DMS53 treated with DMSO at 0.1 percent for 48 hours (cell line): ENCODE data around the gene ATXN2L.

Experiments used
- DNase-seq: peaks from one replicate; lab custom pipeline; 2025; ENCODE audit not compliant: unreplicated experiment; lab: John Stamatoyannopoulos, UW

ATXN2L gene

DNA sequence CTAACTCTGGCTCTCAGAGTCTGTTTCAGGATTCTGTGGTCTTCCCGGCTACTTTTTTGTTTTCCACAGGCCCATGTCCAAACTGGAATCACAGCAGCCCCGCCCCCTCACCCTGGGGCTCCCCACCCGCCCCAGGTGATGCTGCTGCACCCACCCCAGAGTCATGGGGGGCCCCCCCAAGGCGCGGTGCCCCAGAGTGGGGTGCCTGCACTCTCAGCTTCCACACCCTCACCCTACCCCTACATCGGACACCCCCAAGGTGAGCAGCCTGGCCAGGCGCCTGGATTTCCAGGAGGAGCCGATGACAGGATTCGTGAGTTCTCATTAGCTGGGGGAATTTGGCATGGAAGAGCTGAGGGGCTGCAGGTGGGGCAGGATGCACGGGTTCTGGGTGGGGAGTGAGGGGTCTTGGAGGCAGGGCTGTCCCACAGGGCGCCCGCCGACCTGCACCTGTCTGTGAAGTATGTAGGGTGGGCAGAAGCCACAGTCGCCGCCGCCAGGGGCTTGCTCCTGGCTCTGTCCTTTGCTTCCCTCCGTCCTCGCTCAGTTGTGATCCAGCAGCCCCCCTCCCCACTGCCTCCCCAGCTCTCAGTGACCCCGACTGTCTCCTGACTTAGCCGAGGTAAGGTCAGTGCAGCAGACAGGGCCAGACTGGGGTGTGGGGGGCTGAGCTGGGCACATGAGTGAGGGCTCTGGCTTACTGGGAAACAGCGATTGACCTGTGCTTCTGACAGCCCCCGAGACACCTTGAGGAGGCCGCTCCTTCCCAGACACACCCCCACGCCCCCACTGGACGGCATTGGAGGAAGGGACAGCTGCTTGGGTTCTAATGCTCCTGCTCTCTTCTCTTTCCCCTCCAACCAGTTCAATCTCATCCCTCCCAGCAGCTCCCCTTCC is 13.3 kb downstream of the ATXN2L start:
- DNase-seq, result no peak

DNA sequence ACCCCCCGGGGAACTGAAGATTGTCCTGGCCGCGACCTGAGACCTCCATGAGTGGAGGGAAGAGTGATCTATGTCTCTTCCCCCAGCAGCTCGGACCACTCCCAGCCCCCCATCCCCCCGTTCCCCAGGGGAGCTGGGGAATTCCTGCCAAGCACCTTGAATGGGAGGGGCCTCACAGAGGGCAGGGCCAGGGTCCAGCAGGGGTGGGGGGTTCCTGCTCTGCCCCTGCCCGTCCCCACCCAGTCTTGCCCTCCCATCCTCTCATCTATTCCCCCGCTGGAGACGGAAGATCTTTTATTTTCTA is 13.9 kb downstream of the ATXN2L start:
- no peak for DNase-seq

DNA sequence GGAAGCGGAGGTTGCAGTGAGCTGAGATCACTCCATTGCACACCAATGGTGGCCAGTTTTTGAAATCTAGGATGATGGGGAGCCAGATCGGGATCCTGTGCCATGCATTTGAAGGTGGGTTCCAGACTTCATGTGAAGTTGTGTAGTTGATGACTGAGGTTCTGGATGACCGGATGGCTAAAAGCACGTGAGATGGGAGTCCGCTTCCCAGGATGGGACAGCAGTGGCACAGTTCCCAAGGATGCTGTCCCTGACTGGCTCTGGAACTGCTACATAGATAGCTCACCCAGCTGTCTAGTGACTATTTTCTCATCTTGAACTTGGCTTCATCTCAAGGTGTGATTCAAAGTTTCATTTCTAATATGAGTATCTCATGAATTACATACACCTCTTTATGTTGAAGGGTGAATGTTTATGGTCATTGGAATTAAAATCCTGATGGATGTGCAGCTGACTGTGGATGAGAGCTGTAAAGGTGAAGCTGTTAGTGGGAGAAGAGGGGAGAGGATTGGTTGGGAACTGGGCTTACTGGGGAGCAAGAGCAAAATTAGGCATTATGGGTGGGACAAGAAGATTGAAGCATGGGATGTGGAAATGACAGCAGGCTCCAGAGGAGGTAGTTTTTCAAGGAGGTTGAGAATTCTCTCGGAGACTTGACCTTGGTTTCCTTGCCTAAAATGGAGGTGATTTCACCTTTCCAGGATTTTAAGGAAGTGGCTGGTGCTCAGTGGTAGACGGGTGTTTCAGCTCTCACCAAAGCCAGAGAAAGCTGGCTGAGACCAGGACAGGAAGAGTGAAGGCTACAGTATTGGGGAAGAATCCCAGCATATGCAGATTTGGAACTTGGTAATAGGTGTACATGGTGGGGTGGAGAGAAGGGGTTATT is 15.1 kb downstream of the ATXN2L start:
- no peak for DNase-seq

DNA sequence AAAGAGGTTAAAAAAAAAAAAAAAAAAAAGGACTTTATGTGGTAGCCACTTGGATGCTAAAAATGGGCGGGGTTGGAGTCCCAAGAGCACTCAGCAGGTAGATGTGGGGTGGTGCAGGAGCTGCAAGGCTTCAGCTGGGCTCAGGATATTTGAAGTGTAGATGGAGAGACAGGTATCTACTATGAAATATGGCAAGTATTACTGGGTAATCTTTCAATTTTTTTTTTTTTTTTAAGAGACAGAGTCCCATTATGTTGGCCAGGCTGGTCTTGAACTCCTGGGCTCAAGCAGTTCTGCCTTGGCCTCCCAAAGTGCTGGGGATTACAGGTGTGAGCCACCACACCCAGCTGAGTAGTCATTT is 15.7 kb downstream of the ATXN2L start:
- DNase-seq, result no peak

DNA sequence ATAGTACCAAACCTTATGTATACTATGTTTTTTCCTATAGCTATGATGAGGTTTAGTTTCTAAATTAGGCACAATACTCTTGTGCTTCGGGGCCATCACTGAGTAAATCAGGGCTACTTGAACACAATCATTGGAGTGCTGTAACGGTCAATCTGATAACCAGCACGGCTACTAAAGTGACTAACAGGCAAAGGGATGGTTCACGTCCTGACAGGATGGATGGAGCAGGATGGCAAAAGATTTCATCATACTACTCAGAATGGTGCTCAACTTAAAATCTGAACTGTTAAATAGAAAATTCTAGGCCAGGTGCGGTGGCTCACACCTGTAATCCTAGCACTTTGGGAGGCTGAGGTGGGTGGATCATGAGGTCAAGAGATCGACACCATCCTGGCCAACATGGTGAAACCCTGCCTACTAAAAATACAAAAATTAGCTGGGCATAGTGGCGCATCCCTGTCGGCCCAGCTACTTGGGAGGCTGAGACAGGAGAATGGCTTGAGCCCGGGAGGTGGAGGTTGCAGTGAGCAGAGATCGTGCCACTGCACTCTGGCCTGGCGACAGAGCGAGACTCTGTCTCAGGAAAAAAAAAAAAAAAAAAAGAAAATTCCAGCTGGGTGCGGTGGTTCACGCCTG is 16.3 kb downstream of the ATXN2L start:
- DNase-seq, result no peak

DNA sequence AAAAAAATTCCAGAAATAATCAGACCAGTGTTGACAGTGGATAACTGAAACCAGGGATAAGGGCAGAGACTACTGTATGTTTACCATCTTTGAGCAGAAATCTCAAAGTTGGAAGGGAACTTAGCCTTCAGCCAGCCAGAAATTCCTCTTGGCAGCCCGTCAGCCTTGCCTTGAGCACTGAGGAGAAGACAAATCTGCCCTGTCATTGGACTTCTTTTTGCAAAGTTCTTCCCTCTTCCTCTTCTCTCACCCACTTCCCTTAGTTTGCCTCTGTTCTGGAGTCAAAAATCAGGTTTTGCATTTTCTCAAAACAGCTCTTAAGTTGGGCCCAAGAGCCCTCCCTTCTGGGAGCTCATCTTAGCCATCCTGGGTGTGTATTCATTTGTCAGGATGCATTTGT is 17.1 kb downstream of the ATXN2L start:
- no peak for DNase-seq

DNA sequence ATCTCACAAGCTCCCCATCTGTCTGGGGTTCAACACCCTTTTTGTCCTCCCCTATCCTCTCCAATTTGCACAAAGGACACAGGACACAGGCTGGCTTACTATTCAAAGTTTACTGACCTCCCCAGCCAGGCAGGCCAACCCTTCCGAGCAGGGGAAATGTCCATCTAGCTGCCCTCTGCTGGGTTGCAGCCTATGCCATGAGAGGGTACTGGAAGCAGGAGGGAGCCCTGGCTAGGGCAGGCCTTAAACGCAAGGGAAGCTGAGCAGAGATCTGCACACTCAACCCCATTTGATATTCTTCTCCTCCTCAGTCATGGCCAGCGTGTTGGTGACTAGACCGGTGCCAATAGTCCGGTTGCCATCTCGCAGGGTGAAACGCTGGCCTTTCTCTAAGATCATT is 19.9 kb downstream of the ATXN2L start:
- no peak for DNase-seq

DNA sequence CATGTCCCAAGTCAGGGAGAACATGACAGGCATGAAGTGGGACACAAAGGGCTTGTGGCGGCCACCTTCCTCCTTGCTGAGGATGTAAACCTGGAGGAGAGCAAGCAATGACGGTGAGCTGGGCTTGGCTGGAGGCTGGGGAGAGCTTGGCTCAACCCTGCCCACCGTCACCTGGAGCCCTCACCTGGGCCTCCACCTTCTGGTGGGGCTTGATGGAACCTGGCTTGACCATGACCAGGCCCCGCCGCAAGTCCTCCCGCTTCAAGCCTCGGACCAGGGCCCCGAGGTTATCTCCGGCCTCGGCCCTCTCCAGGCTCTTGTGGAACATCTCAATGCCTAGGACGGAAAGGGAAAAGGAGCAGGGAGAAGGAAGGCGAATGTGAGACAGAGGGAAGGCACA is 21.0 kb downstream of the ATXN2L start:
- no peak for DNase-seq

DNA sequence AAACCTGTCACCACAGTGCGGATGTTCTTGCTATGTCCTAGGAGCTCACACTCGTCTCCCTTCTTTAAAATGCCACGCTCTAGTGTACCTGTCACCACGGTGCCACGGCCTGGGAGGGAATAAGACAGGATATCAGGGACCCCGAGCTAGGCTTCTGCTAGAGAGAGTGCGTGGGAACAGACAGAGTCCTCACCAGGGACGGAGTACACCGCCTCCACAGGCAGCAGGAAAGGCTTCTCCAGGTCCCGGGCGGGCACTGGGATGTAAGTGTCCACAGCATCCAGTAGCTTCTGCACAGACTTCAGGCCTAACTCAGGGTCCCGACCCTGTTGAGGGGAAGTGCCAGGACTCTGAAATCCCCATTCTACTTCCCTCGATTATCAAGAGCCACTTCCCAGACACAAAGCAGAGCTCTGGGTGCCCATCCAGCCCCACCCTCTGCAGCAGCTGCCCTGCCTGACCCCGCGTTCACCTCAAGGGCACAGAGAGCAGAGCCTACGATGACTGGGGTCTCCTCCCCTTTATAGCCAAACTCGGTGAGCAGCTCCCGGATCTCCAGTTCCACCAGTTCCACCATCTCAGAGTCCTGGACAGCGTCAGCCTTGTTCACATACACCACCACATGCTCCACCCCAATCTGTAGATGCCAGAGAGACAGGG is 21.6 kb downstream of the ATXN2L start:
- no peak for DNase-seq

DNA sequence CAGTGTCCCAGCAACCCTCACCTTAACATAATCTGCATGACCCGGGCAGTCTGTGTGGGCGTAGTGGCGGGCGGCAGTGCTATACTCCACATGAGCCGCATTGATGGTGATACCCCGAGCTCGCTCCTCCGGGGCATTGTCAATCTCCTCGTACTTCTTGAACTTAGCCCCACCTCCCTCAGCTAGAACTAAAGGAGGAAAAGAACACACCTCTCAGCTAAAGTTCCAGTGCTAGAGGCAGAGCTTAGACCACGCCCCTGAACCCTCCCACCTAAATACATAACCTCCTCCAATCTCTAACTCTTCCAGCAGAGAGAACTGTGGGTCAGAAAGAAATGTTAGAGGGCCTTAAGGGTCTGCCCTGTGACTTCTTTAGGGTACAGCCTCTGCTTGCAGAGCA is 22.5 kb downstream of the ATXN2L start:
- DNase-seq, result peak; percentile 12

DNA sequence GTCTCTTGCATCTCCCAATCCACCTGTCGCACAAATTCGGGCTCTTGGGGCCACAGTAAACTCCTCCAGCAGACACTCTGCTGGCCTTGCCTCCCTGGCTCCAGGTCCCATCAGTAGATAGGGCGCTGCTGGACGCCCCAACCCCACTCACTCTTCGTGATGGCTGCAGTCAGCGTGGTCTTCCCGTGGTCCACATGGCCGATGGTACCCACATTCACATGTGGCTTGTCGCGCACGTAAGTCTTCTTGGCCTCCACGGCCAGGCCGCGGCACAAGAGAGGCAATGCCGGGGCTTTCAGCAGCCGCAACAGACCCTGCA is 22.9 kb downstream of the ATXN2L start:
- DNase-seq, result no peak

DNA sequence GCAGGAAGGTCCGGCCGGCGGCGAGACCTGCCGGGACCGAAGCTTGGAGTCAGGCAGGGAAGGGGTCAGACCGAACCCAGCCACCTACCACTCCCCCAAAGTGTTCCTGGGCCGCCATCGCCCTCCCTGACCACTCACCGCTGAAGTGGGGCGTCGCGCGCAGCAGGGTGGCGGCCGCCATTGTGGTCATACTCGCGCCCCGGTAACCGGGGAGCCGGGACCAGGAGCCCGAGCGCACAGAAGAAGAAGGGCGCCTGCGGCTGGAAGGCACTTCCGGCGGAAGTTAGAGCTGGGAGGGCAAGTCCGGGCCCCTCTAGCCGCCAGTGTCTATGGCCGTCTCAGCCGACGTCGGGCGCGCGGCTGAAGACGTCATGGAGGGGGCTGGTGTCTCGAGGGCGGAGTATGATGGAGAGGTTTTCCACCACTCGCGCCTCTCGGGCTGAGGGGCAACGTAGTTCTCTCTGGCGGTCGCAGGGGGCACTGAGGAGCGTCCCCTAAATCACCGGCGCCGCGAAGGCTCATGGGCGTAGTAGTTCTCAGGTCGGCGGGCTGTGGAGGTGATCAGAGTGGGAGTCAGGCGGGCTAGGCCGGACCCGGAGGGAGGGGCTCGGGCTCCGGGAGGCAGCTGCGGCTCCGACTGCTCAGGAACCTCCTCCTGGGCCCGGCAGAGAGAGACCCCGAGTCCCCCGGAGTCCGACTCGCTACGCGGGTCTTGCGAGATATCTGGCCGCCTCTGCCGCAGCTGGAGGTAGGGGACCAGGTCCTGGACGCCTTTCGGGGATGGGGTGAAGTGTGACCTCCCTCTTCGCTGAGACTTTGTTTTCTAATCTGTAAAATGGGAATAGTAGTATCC is 23.5 kb downstream of the ATXN2L start, which contains the start of gene TUFM:
TSS of gene TUFM (minus strand) at position 269 of the 853 bp plus-strand sequence. CDS start at position 190, 79 bp downstream.
- peak; percentile 92 for DNase-seq

DNA sequence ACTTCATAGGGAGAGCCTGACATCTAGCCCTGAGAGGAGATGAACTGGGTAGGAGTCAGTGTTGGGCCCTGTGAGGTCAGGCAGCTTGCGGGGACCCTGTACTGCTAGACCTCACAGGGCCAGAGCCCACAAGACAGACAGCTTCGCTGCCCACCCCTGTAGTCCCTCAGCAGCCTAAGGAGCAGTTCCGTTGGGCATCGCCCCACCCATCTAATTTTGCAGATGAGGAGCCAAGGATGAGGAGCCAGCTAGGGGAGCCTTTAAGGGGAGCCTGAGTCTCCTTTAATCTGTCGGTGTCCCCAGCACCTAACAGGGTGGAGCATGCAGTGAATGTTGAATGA is 24.1 kb downstream of the ATXN2L start:
- no peak for DNase-seq

DNA sequence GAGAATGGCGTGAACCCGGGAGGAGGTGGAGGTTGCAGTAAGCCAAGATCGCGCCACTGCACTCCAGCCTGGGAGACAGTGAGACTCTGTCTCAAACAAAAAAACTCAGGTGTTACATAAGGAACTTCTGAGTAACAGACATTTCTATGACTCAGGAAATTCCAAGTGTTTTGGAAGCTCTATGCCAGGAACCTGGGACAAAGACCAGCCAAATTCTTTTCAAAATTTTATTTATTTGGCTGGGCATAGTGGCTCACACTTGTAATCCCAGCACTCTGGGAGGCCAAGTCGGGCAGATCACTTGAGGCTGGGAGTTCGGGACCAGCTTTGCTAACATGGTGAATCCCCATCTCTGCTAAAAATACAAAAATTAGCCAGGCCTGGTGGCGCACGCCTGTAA is 35.6 kb downstream of the ATXN2L start:
- DNase-seq, result no peak

DNA sequence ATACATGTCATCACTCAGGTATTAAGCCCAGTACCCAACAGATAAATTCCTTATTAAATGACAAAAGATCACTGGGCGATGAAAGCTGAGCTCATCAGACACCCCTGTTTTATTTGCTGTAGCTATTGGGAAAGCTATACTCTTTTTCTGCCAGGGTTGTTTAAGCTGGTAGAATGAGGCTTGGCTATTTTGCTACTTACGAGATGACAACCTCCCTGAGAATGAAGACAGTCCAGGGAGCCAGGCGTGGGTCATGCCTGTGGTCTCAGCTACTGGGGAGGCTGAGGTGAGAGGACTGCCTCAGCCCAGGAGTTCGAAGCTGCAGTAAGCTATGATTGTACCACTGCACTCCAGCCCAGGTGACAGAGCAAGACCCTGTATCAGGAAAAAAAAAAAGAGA is 36.5 kb downstream of the ATXN2L start:
- DNase-seq, result no peak

DNA sequence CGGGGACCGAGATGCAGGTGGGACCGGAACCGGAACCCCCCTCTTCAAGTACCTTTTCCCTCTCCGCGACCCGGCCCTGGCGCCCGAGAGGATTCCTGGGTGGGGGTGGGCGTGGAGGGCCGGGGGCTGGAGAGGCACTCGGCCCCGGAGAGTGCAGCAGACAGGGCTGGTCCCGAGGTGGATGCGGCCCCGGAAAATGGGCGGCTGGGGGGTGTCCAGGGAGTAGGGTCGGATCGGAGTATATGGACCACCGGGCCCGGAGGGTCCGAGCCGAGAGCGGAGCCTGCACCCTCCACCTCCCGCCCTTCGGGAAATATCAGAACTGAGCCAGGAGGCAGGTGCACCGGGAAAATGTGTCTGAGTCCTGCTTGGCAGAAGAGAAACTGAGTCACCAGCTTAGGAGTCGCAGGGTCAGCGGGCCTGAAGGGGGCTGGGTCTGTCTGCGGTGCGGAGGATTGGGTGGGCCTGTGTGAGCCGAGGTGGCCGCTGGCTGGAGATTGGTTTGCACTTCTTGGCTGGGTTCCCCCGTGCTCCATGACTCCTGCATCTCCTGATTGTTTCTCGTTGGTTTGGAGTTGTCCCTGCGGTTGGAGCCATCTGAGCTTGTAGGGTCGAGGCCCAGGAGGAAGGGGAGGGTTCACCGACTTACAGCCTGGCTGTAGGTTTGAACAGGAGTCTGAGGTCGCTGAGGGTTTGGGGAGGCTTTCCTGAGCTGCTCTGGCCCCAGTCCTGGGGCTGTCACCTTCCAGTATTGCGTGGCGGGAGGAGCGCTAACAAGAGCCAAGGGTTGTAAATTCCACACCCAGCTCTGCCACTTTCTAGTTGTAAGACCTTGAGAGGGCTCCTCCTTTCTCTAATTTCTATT is 41.4 kb downstream of the ATXN2L start:
- no peak for DNase-seq

DNA sequence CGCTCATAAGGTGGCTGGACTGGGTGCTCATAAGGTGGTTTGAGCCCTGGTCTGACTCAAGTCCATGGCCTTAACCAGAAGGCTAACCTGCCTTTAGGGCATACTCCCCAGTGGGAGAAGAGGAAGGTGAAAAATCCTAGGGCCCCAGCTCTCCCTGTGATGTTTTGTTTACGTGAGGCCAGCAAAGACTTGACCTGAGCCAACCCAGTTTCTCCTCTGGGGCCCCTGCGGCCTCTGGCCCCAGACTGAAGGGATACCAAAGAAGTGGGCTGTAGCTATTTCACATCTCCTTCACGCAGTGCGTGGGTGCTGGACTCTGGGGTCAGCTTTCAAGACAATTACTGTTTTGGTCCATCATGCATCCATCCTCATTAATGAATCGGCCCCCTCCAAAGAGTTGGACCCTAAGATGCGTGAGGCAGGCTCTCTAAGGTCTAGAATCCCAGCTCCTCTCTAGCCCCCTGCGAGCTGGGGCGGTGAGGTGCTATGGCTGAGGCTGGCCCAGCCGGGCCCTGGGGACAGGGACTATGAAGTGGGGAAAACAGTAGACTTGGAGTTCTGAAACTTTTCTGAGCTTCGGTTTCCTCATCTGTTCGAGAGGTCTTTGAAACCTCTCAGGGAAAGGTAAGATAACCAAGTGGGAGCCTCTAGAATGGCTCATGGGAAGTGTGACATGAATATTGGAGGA is 42.3 kb downstream of the ATXN2L start:
- DNase-seq, result no peak

DNA sequence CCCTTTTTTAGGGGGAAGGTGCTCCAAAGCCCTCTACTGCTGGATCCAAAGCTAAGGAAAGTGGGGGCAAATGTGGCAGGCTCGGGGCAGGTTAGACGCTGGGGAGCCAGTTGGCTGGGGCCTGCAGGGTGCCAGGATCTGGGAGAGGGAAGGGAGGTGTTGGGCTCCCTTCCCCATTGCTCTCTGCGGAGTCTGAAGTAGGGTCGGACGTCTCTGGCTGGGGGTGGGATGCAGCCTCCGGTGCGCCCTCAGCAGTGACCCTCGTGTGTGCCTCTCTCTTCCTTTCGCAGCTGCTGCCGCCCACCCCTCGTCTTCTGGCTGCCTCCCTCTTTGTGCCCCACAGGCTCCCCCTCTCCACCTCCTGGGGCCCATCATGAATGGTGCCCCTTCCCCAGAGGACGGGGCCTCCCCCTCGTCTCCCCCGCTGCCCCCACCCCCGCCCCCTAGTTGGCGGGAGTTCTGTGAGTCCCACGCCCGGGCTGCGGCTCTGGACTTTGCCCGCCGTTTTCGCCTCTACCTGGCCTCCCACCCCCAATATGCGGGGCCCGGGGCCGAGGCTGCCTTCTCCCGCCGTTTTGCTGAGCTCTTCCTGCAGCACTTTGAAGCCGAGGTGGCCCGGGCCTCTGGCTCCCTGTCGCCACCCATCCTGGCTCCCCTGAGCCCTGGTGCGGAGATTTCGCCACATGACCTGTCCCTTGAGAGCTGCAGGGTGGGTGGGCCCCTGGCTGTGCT is 43.1 kb downstream of the ATXN2L start:
- DNase-seq, result no peak

DNA sequence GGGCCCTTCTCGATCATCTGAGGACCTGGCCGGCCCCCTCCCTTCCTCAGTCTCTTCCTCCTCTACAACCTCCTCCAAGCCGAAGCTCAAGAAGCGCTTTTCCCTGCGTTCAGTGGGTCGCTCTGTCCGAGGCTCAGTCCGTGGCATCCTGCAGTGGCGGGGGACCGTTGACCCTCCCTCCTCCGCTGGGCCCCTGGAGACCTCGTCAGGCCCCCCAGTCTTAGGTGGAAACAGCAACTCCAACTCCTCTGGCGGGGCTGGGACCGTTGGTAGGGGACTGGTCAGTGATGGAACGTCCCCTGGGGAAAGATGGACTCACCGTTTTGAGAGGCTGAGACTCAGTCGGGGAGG is 43.6 kb downstream of the ATXN2L start:
- no peak for DNase-seq
